Right lobe of liver (tissue), 4 donors: ENCODE data around the gene KCNJ5.

Experiments
- CTCF ChIP-seq, 4 donors: fragments of 200-600 bp in 3 of 4; fragments of 450-650 bp in 1 of 4; IDR thresholded peaks; one replicate each; pipeline versions ENCODE4 v1.5.1 to v1.8.0; 2016 to 2022; ENCODE audit warnings: antibody characterized with exemption in 4 of 4, mild to moderate bottlenecking in 2 of 4
- POLR2A ChIP-seq: fragments of 450-650 bp; IDR thresholded peaks from one replicate; pipeline ENCODE4 v1.6.1; 2017; ENCODE audit warnings: antibody characterized with exemption, mild to moderate bottlenecking
- donor health status: DM: no; HTN: no; CAD: no.
- donor health status: DM: no; HTN: no; CAD: no.
- donor health status: DM: no; HTN: yes; CAD: no.

- TF ChIP-seq CTCF (IDR thresholded peaks at IDR 0.05) (peak; percentile 23 to 49 (median 41)), POLR2A (no peak)
Observed at GRCh38 chr11:128905345-128906184, 14.4 kb downstream of the KCNJ5 start.
